SHP77 (cell line): ENCODE results near the gene ADAMTS9.

Experiments
- DNase-seq, 2 experiments: peaks; one replicate each; lab custom pipeline; 2025; lab: John Stamatoyannopoulos, UW

ADAMTS9 gene

DNA sequence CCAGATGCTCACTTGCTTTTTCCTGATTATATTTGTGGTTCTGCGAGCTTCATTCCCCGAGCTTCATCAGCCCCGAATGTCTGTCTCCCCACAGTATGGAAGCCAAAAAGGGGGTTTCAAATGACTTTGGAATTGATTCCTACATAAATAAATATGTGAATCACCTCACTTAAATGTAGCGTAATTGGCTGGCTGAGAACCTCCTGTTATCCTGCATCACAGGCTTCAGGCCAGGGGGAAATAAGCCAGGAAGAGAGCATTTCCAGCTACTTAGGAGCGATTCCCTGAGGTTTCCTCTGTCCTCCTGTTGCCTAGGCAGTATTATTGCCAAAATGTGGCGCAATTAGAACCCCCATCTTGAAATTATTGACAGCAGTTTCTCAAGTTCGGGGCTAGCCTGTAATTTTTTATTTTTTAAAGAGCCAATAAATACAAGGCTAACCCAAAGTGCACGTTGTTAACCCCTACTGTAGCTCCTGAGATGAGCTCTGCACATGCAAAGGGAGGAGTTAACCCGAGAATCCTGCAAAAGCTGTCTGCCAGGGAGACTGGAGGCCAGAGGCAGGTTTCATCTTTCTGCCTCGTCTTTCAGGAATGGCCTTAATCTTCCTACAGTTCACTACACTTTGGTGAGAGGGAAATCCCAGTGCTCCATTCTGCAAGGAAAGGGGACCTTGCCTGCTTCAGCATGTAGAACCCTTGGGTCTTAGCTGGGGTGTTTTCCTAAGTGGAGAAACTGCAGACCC lies 148.2 kb downstream of the ADAMTS9 start:
- no peak for DNase-seq

DNA sequence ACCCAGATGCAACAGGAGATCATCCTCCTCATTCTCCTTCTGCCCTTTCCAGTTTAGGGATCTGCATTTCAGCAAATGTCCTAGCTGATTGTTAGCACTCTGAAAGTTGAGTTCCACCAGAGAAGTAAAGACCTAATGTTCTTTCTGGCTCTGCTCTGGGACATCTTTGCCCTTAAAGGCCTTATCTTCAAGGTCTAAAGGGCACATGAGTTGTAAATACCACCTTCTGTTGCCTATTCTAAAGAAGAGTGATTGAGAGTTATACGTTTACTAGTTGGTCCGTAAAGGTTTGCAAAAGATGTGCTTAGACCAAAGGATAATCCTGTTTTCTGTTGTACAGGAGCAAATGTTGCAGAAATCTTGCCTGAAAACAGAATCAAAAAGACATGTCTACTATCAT lies 151.6 kb downstream of the ADAMTS9 start:
- DNase-seq, result no peak

DNA sequence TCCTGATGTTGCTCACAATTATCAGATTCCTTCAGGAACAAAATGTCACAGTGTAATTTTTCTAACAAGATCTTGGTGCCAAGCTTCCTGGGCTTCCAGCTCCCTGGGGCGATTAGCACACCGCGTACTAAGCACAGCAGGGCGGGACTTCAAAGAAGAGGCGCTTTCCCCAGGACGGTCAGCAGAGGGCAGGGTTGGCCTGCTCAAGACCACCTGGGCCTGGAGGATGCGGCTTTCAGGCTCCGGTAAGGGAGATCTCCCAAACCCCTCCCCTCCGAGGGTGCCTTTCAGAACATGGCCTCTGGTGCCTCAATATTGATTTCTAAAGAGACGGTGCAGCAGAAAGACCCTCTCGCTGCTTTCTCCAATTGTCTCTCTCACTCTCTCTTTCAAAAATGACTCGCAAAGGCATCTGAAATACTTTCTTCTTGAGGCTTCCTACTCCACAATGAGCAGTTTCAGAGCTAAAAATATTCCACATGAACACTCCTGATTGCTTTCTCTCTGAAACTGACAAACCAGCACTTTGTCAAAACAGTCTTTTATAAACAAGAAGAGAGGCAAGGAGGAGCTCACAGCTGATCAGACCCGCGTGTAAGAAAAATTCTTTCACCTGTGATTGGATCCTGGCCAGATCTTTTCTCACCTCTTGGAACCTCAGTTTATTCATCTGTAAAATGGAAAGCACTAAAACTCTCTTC lies 154.0 kb downstream of the ADAMTS9 start:
- peak; percentile 86 to 88 for DNase-seq

DNA sequence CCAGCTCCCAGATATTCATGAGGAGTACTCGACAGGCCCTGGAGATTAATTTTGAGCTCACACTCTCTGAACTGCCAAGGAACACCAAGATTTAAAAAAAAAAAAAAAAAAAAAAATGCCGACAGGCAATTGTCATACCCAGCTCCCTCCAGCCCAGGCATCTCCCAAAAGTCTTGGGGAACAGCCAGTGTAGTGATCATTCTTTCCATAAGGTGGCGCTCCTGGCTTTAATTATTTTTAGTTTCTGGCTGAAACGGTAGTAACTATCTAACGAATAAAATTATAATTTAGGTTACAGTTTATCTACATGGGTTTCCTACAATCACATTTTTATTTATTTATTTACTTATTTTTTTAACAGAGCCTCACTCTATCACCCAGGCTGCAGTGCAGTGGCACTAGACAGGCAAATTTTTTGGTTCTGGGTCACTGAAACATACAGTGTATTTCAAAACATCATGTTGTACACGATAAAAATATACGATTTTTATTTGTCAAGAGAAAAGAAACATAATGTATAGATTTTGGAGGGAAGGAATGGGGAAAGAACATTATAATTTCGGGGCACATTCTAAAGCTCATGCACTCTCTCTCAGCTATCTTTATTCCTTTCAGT lies 157.3 kb downstream of the ADAMTS9 start:
- peak; percentile 25 to 35 for DNase-seq

DNA sequence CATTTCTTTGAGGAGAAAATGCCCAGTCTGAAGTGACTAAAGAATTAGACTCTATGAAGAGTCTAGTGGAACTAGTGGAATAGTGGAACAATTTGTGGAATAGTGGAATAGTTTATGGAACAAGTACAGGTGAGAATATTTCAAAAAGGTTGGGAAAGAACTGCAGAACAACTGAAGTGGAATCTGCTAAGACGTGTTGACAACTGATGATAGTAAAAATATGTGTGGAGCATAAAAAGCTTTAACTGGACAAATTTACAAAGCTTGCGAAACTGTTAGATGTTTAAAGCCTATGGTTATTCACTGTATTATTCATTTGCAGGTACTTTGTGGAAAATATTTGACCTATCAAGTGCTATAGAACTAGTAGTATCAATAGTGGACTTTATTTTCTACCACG lies 164.5 kb downstream of the ADAMTS9 start:
- DNase-seq, result no peak

DNA sequence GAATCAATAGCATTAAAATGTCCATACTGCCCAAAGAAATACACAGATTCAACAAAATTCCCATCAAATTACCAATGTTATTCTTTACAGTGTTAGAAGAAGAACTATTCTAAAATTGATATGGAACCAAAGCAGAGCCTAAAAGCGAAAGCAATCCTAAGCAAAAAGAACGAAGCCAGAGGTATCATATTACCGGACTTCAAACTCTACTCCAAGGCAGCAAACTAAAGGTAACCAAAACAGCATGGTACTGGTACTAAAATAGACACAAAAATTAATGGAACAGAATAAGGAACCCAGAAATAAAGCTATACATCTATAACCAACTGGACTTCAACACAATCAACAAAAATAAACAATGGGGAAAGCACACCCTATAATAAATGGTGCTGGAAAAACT lies 167.5 kb downstream of the ADAMTS9 start:
- no peak for DNase-seq

DNA sequence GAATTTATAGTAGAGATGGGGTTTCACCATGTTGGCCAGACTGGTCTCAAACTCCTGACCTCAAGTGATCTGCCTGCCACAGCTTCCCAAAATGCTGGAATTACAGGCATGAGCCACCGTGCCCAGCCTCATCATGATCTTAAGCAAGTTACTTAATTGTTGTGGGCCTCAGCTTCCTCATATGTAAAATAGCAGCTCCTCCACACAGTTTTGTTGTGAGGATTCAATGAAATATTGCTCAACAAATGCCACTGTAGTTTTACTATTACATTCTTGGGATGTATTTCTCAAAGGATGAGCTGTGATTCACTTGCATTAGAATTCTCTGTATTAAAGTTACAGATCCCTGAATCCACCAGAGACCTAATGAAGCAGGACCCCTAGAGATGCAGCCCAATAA lies 168.8 kb downstream of the ADAMTS9 start:
- DNase-seq, result no peak

DNA sequence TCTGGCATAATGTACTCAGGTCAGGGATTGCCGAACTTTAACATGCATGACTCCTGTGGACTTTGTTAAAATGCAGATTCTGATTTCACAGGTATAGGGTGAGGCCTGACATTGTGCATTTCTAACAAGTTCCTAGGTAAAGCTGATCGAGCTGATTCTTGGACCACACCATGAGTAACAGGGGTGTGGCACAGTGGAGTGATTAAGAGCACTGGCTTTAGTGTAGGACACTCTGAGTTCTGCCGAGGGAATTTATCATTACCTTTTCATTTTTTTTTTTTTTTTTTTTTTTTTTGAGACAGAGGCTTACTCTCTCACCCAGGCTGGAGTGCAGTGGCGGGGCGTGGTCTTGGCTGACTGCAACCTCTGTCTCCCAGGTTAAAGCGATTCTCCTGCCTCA lies 169.3 kb downstream of the ADAMTS9 start:
- DNase-seq, result no peak

DNA sequence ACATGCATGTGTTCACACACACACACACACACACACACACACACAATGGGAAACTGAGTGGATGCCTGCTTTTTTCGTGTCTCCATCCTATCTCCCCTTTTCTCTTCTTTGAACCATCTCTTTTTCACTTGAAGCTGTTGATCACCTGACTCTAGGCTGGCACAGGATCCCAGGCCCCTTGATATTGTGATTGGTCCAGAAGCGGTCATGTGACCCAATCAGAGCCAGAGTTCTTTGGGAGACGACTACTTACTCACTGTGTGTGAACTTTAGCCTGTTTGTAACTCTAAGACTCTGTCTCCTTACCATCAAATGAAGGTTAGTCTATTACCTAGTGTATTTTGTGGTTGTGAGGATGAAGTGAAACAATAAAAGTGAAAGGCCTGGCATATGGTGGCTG lies 172.9 kb downstream of the ADAMTS9 start:
- no peak for DNase-seq

DNA sequence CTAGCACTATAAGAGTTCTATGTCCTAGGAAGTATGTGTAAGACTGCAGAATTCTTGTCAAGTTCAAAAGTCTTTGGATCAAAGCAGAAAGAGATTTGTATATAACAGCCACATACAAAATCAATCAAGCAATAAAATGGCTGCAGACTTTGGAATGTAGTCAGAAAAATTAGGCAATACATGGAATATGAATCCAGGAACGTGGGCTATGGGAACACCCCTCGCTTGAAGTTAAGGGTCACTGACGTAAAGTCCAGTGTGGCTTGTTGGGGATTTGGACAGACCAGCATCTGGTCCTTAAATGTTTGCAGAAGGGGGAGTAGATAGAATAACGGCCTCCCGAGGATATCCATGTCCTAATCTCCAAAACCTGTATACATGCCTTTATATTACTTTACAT lies 178.6 kb downstream of the ADAMTS9 start:
- DNase-seq, result no peak

DNA sequence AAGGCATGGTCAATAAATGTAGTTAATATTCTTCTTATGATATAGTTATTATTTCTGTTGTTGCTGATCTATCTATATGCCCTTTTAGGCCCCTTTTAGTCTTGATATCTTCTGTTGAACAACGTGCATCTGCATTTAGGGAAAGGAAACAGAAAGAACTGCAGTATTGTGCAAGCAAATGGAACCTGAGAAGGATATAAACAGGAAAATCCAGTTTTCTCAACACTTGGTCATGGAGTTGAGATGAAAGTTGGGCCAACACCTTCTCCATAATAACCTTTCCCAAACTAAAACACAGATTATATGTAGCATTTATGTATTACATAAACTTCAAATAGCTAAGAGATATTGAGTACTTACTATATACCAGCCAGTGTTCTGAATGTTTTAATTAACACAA lies 179.7 kb downstream of the ADAMTS9 start:
- DNase-seq, result no peak

DNA sequence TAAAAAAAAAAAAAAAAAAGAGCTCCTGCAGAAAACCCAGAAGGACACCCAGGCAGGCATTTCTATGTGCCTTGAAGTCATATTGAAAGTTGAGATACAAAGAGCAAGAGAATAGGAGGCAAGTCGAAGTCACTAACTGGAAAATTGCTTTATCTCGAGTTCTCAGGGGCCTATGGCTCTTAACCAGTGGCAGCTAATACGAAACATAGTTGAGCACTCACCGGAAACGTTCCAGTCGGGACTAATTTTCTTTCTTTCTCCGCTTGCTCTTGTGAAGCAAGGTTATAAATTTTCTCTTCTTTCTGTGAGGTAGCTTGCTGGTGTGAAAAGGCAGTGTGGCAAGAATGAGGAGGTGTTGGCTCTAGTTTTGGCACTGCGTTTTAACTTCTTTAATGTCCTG lies 181.5 kb downstream of the ADAMTS9 start:
- no peak for DNase-seq

DNA sequence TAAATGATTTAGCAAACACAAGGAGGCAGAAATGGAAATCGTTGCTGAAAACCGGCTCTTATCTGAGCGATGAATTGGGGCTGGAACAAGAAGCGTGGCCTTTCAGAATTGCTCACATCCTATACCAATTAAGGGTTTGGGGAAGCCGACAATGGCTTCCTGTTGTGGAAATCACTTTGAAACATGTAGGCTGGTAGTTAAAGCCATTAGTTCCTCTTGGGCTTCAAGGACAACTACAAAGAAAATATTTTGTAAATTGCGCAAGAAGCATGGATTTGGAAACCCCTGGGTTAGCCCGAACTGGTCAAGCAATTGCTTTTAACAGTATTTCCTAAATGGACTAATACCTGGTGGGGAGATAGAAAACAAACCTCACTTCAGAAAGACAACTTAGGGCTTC lies 182.4 kb downstream of the ADAMTS9 start:
- no peak for DNase-seq

DNA sequence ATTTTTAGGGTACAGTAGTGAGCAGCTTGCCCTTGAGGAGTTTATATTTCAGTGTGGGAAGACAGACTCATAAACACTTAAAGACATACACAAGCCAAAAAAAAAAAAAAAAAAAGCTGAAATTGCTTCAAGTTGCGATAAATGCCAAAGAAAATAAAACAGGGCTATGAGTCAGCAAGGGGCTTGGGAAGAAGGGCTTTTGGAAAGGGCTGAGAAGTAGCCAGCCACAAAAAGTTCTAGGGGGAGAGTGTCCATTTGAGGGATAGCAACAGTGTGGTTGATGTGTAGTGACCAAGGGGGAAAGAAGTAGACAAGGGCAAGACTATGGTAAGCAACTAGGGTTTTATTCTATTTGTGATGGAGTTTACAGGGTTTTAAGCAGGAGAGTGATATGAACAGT lies 185.5 kb downstream of the ADAMTS9 start:
- DNase-seq, result no peak

DNA sequence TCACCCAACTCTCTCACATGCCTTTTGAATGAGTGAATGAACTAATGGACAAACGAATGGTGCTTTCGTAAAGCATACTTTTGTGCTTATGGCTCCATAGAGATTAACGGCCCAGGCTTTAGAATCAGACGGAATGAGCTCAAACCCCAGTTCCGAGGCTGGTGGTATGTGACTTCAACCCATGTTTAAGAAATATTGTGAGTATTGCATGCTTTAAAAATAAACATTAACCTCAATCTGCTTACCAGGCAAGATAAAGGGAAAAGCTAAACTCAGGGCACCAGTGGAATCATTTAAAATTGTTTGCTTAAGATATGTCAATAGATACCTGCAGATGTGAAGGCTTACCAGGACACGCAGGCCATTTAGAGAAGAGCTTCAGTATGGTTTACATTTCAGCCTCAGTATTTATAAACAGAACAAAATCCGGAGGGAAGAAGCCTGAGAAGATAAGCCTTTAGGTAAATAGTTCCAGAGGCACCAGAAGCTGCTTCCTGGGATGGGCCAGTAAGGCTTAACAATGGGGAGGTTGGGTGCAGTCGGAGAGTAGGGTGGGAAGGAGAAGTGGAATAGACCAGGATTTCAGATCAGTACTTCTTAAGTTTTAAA lies 186.4 kb downstream of the ADAMTS9 start:
- DNase-seq, result peak; percentile 19 to 27

DNA sequence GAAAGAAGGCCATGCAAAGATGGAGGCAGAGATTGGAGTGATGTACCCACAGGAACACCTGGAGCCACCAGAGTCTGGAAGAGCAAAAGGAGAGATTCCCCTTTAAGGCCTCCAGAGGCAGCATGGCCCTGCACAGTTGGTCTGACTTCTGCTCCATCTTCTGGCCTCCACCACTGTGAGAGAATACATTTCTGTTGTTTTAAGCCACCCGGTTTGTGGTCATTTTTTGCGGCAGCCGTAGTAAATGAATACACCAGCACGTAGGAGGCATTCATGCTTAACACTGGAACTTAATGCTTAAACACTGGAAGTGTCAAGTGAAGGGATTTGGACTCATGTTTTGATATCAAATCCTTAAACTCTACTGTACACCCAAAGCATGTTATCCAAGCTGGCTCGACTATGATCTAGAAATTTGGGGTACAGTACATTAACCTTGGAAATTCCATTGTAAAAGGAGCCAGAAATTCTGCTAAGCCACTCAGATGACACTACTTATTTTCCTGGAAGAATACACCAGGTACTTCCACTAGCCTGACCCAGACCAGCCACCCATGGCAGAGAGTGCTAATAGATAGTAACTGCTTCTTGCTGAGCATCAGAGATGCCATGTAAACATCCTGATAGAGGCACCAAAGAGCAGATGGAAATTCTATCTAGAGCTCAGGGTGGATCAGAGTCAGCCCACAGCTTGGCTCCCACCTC lies 190.9 kb downstream of the ADAMTS9 start:
- DNase-seq, result no peak

DNA sequence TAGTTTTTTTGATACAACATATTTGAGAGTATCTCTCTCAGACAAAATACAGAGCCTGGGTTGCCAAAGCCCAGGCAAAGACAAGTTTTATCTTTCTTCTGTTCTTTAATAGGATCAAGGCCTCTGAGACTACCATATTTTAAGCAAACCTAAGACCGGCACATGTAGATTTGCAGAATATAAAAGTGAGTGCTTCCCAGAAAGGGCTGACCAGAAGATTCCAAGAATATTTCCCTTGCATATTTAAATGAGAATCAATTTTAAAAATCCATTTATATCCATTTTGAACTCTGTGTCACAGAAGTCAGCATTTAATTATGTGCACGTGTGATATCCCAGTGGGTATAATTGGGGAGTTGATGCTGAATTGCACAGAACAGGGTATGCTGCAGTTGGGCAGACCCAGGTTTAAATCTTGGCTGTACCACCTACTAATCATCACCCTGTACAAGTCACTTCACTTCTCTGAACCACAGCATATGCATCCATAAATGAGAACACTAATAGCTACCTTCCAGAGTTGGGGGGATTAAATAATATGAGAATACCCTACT lies 191.9 kb downstream of the ADAMTS9 start:
- no peak for DNase-seq

DNA sequence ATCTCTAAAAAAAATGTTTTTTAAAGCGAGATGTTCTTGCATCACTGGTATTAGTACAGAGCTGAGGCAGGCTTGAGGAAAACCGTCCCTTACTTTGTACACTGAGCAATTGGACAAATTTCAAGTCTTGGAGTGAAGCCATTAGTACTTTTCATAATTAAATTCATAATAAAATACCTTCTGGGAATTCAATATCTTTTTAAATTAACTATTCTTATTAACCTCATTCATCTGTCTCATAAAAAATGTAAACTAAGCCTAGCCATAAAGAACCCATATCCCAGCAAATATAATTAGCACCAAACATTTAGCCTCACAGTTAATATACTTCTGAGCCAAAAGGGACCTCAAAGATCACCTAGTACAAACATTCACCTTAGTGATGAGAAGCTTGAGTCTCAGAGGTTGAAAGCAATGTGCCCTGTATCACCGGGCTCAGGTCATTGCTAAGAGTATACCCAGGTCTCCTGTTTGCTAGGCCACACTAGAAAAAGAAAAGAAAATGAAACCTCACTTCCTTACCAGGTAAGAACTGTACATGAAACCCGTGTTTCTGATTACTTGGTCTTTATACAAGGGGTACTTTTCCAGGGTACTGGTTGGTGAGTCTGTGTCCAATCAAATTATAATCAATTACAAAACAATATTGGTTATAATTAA lies 192.5 kb downstream of the ADAMTS9 start:
- no peak for DNase-seq

DNA sequence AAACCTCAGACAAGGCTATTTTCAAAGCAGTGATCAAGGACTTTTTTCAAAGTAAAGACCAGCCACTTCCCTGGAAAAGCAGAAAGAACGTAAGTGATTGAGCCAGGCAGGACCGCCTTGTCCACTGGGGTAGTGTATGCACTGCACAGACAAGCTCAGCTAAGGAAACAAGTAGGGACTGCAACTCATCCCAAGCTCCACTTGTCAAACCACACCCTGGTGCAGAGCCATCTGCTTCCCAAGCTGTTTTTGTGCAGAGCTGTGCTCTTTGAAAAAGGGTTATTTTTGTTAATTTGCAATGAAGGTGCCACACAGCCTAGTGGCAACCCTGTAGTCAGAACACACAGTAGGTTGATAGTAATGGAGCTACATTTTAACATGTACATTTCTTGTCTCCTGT lies 193.3 kb downstream of the ADAMTS9 start:
- DNase-seq, result no peak

DNA sequence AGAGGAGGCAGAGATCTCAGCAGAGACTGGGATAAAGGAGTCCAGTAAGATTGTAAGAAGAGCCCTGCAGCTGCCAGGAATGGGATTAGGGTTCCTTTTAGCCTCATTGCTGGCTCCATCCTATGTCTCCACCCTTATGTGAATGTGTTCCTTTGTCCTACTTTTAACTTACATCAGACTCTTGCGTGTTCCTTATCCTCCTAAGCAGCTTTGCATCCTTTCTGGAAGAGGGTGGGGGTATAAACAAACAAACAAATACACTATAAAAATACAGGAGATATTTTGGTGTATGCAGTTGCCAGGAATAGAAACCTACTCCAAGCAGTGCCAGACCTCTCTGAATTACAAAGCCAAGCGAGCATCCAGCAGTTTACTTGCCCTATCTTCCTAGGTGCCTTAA lies 194.7 kb downstream of the ADAMTS9 start:
- DNase-seq, result no peak

DNA sequence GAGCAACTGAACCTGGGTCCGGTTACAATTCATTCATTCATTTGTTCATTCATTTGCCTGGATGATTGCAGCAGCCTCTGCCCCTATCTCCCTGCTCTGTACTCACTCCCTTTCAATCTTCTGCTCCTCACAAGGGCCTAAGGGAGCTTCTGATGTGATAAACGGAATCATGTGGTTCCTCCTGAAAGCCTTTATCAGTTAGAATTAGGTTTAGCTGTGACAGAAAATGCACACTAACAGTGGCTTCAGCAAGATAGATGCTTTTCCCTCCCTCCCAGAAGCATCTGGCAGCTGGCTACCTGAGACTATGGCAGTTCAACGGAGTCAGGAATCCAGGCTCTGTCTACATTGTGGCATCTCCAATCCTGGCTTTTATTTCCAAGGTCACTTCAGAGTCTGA lies 196.0 kb downstream of the ADAMTS9 start:
- no peak for DNase-seq
